ENCODE data around the gene ARF5. TPM values are rescaled to one million over a fixed set of nuclear protein-coding genes. Genes with fewer than 3 reads are reported as not detected.
"Not testable (repeated sequence)": the region's sequence is repeated elsewhere in the genome, so short reads cannot be mapped to it uniquely, and the experiment has no call there.

The ARF5 gene
- 102 and 118 TPM in 2 replicates for total RNA-seq

GRCh38 chr7:127588019-127588696, at the start of gene ARF5:
Gene ARF5, plus strand, starts transcription at chr7:127588411. Its CDS starts 88 bp downstream, at chr7:127588499.
- intact Hi-C loops (cut with micrococcal nuclease) = loop anchor here (1.0 to 10.0 kb wide), 5 partner anchors 64 to 869 kb away; partner anchors contain the start of genes HILPDA, SND1 and ZNF800

DNA sequence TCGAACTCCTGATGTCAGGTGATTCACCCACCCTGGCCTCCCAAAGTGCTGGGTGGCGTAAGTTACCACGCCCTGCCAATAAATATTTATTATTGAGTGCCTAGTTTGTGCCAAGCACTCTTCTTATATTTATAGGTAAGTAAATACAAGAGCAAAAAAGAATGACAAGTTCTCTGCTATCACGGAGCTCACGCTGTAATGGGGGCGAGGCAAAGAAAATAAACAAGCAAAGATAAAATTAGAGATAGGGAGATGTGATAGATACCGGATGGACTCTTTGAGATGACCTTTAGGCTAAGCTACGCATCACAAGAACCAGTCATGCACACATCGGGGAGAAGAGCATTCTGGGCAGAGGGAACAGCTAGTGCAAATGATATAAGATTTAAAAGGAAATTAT, 49.1 kb upstream of the ARF5 start:
- intact Hi-C loops (cut with micrococcal nuclease) = no loop called here

GRCh38 chr7:127540461-127540860, 47.8 kb upstream of the ARF5 start:
- intact Hi-C loops (cut with micrococcal nuclease) = not testable (repeated sequence)

DNA sequence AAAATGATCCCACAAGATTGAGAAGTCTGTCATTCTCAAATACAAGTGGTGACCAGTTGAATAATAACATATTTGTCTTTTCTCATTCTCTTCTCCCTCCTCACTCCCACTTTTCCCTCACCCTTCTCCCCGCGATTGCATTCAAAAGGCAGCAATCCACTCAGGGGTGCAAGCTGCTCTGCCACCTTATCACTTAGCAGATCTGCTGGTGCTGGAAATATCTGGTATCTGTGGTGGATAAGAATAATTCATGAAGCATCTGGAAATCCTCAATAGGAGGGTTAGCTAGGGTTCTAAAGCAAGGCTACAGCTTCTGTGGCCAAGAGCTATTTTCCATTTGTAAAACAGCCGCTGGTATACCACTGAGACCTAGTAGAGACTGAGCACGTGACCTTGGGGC, 46.7 kb upstream of the ARF5 start:
- intact Hi-C loops (cut with micrococcal nuclease) = no loop called here

- intact Hi-C loops (cut with micrococcal nuclease) = no loop called here
Measured at GRCh38 chr7:127546313-127546712, 41.9 kb upstream of the ARF5 start.

GRCh38 chr7:127550247-127550646, 38.0 kb upstream of the ARF5 start:
- intact Hi-C loops (cut with micrococcal nuclease) = no loop called here

DNA sequence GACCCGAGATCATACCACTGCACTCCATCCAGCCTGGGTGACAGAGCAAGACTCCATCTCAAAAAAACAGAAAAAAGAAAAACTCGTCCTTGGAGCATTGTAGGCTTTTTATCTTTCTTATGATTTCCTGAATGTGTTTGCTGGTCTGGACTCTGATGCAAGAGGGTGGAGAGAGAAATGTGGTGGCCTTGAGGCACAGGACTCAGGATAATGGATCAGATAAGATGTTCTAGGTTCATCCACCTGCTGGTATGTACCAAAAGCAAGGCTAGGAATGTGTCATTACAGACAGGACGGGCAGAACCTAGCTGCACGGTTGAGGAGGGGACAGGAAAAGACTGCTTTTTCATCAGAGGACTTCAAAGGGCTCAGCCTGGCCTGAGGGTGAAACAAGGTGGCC, 36.3 kb upstream of the ARF5 start:
- intact Hi-C loops (cut with micrococcal nuclease) = no loop called here

DNA sequence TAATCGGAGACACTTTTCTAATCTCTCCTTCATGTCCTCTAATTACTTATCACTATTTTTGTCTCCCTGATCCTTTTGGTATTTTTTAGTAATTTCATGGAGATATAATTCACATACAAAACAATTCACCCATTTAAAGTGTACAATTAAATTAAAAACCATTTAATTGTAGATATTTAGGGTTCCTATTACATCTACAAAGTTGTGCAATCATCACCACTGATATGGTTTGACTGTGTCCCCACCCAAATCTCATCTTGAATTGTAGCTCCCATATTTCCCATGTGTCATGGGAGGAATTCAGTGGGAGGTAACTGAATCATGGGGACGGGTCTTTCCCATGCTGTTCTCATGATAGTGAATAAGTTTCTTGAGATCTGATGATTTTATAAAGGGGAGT, 31.8 kb upstream of the ARF5 start:
- intact Hi-C loops (cut with micrococcal nuclease) = no loop called here

- intact Hi-C loops (cut with micrococcal nuclease) = no loop called here
Measured at GRCh38 chr7:127557803-127558202, 30.4 kb upstream of the ARF5 start.

GRCh38 chr7:127566242-127566641, 22.0 kb upstream of the ARF5 start:
- intact Hi-C loops (cut with micrococcal nuclease) = no loop called here

DNA sequence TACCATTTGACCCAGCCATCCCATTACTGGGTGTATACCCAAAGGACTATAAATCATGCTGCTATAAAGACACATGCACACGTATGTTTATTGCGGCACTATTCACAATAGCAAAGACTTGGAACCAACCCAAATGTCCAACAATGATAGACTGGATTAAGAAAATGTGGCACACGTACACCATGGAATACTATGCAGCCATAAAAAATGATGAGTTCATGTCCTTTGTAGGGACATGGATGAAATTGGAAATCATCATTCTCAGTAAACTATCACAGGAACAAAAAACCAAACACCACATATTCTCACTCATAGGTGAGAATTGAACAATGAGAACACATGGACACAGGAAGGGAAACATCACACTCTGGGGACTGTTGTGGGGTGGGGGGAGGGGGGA, 20.2 kb upstream of the ARF5 start:
- intact Hi-C loops (cut with micrococcal nuclease) = not testable (repeated sequence)

DNA sequence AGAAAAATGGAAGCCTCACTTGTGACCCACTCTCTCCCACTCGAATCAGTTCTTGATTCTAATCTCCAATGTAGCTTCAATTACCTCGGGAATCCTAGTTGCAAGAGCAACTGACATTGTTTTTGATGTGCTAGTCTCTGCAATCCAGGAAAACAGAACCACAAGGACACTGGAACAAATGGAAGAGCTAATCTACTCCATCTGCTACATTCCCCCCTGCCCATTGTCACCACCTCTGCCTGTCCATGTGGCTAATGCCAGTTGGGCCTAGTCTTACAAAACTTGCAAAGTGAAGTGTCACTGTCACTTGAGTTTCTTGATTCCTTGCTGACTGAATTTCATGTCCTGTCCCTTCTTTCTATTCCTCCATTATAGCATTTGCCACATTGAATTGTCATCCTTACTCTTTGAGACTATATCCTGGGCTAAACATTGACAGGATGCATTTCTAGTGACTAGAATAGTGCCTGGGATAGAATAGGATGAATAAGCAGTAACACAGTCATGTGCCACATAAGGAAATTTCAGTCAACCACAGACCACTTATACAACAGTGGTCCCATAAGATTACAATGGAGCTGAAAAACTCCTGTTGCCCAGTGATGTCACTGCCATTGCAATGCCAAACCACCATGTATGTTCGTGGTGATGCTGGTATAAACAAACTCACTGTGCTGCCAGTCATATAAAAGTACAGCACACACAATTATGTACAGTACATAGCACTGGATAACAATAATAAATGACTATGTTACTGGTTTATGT, 16.3 kb upstream of the ARF5 start:
- intact Hi-C loops (cut with micrococcal nuclease) = no loop called here

DNA sequence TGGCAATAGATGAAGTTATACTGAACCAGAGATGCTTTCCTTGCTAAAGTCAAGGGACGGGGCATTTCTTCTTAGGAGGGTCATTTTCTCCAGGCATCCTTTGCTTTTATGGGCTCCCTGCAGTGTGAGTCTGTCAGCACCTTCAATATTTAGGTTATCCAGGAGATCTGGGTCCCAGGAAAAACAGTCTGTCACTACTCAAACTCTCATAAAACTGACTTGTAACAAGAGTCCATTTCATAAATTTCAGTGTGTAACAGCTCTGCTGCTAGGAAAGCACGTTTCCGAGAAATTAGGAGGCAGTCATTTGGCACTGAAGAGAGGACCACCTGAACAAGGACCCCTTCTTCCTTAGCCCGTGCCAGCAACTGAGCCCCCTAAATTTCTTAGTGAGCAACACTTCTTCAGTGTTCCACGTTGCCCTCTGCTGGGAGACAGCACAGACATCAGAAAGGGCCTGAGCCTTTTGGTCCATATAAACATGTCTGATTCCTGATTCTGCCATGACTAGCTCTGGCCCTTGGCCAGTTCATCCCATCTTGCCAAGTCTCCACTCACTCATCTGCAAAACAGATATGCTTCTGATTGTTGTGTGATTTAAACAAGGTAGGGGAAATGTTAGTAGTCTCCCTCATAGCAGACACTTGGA, 10.1 kb upstream of the ARF5 start:
- intact Hi-C loops (cut with micrococcal nuclease) = no loop called here

- intact Hi-C loops (cut with micrococcal nuclease) = no loop called here
Measured at GRCh38 chr7:127578711-127579275, 9.4 kb upstream of the ARF5 start.

- intact Hi-C loops (cut with micrococcal nuclease) = loop anchor here (10.0 kb wide), 1 partner anchor 274 kb away; no protein-coding TSS in a partner anchor
Measured at GRCh38 chr7:127580612-127581011, 7.6 kb upstream of the ARF5 start.

GRCh38 chr7:127581716-127582115, 6.5 kb upstream of the ARF5 start:
- intact Hi-C loops (cut with micrococcal nuclease) = loop anchor here (10.0 kb wide), 1 partner anchor 273 kb away; no protein-coding TSS in a partner anchor

DNA sequence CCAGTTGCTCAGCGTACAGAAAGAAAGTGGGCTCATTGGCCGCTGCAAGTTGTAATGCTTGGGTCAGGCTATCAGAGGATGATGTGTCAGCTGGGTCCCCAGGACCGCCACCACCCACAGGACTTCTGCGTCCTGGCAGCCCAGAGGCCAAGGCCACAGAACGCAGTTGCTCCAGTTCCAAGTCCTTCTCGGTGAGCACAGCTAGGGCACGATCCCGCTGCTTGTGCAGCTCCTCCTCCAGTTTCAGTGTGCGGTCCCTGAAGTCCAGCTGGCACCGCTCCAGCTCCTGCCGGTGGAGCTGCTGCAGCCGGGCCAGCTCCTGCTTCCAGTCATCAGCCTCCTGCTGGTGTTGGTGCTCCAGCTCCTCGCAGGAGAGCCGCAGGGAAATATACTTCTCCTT, 5.8 kb upstream of the ARF5 start:
- intact Hi-C loops (cut with micrococcal nuclease) = loop anchor here (10.0 kb wide), 1 partner anchor 272 kb away; no protein-coding TSS in a partner anchor

DNA sequence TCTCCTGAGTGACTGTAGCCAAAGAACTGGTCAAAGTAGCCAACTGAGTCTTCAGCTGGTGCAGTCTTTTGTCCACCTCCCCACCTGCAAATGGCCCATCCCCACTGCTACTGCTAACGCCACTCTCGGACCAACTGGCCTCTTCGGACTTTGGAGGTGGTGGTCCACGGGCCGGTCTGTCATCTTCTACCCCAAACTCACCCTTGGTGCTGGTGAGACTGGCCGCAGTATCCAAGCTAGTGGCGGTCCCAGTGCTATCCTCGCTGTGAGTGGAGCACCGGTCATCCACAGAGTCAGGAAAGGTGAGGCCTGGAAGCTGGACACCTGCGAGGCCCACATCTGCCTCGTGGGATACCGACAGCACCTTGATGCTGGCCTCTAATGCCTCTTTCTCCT, 3.6 kb upstream of the ARF5 start:
- intact Hi-C loops (cut with micrococcal nuclease) = loop anchor here (1.0 to 10.0 kb wide), 4 partner anchors 137 to 873 kb away; partner anchors contain the start of genes HILPDA and ZNF800

GRCh38 chr7:127585044-127585953, 2.9 kb upstream of the ARF5 start, which contains the start of gene GCC1:
Gene GCC1, minus strand, starts transcription at chr7:127585596. Its CDS starts 414 bp downstream, at chr7:127585182.
- intact Hi-C loops (cut with micrococcal nuclease) = loop anchor here (5.0 to 10.0 kb wide), 3 partner anchors 138 to 872 kb away; partner anchors contain the start of gene HILPDA

DNA sequence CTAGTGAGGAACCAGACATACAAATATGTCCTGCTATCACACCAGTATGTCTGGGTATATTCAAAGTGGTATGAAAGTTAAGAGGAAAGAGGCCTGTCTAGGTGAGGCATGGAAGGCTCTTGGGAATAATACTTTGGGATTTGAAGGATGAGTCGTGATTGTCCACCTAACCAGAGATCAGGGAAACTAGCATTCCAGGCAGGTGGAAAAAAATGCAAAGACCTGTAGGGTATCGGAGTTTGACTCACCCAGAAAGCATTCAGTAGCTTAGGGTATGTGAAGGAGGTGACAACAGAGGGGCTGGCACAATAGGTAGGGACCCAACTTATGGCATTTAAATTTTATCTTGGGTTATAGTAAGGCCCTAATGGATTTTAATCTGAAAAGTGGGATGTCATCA, 1.9 kb upstream of the ARF5 start:
- intact Hi-C loops (cut with micrococcal nuclease) = loop anchor here (5.0 to 10.0 kb wide), 3 partner anchors 139 to 871 kb away; partner anchors contain the start of gene HILPDA
